GM15510 (cell line): ENCODE measurements around the gene BFSP1.

ENCODE experiments used
- POLR2A ChIP-seq: IDR thresholded peaks from 3 replicates; pipeline ENCODE4 v1.6.1; 2011; ENCODE audit warnings: borderline replicate concordance; ENCODE audit not compliant: insufficient read length; ENCODE audit errors: extremely low read depth

The BFSP1 gene

DNA sequence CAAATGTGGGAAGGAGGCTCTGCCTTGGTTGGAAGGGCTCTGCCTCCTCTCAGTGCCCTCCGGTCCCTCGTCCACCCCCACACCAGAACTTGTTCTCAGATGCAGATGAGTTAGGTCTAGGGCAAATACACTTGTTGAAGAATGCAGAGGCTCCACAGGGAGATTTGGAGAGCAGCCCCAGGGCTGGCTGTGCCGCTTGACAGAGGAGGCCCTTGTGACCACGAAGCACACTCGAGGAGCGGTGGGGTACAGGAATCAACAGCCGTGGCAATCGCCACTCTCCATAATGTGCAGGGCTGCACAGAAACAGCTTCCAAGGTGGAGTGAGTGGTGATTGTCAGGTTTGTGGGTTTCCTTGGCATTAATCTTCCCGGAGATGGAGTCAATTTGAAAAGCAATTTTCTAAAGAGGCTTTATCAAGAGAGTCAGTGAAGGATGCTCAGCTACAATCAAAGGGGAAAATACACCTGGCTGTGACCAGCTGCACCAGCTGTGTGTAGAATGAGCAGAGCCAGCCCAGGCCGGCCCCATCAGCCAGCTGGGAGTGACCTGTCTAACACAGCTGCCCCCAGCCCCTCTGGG lies 59.5 kb downstream of the BFSP1 start:
- TF ChIP-seq POLR2A, result no peak

DNA sequence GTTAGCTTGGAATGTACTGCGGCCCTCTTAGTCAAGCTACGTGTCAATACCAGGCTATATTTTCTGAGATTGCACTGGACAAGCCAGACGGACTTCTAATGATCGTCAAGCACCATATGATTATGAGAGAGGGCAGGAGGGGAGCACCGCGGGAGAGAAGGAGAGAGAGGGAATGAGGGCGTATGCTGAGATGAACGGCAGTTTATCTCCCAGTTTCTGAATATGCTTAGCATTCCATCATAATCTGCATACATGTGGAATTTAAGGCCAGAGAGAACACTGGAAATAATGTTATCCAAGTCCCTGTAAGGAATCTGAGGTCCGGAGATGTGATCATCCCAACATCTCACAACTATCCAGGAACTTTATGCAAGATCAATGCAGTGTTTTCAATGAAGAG lies 60.2 kb downstream of the BFSP1 start:
- no peak for TF ChIP-seq POLR2A

DNA sequence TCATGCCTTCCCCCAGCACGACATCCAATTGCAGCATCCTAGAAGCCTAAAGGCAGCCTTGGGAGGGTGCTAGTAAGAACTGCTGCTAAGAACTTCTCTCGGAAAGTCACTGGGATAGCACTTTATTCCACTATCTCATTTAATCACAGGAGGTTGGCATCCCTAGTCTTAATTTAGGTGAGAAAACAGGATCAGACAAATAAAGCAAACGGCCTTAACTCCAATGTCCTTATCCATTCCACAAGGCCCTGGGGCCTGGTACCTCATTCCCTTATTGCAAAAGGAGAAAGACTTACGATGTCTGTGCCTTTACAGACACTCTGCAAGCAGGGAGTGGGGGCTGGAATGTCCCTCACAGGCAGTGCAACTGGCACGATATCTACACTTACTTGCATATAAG lies 60.7 kb downstream of the BFSP1 start:
- no peak for TF ChIP-seq POLR2A

DNA sequence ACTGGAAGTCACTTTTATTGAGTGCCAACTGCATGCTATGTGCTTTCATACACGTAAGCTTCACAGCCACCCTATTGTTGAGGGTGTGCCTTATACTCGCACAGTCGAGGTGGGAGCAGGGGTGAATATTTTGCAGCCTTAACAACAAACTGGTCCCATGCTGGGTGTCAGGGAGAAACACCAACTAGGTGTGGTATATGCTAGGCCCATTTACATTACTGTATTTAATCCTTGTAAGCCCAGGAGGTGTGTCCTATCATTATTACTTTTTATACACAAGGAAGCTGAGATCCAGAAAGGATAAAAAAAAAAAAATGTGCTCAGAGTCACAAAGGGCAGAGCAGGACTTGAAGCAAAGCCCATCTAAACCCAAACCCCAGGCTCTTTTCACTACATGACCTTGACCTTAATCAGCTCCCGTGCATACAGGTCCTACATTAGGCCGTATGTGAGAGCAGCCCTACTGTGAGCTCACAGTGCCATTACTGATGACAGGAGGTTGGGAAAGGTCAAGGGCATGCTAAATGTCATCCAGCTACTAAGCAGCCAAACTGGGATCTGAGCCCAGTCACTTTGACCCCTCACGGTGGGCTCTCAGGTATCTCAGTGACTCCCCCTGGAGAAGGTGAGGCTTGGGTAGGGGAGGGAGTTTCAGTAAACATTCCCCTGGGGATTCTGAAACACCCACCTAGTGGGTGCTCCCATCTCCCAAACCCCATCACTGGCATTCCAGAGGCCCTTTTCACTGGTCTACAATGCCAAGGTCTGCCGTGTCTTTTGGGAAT lies 61.7 kb downstream of the BFSP1 start:
- TF ChIP-seq POLR2A, result no peak

DNA sequence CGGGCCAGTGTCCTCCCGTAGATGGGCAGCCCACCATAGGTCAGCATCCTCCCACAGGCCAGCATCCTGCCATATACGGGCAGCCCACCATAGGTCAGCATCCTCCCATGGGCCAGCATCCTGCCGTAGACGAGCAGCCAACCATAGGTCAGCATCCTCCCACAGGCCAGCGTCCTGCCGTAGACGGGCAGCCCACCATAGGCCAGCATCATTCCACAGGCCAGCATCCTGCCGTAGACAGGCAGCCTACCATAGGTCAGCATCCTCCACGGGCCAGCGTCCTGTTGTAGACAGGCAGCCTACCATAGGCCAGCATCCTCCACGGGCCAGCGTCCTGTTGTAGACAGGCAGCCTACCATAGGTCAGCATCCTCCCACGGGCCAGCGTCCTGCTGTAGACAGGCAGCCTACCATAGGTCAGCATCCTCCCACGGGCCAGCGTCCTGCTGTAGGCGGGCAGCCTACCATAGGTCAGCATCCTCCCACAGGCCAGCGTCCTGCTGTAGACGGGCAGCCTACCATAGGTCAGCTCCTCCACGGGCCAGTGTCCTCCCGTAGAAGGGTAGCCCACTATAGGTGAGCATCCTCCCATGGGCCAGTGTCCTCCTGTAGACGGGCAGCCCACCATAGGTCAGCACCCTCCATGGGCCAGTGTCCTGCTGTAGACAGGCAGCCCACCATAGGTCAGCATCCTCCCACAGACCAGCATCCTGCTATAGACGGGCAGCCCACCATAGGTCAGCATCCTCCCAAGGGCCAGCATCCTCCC lies 62.9 kb downstream of the BFSP1 start:
- no peak for TF ChIP-seq POLR2A

DNA sequence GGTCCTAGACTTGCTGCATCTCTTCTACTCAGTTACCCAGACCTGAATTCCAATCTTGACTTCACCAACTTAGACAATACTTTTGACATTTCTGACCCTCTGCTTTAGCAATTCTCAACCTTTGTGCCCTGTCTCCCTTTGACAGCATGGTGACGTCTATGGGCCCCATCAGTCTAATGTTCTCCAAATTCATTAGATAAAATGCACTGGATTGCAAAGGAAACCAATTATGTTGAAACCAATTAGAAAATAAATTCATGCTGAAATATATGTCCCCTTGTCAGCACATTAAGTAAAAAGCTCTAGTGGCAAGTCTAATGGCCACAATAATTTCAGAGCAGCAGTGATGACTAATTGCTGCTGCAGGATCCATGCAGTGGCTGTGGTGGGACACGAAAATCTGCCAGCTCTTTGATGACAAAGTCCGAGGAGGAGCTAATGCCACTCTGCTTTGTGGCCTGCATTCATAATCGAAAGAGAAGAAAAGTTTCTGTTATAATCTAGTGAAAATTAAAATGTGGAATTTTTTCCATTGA lies 64.0 kb downstream of the BFSP1 start:
- TF ChIP-seq POLR2A, result no peak

DNA sequence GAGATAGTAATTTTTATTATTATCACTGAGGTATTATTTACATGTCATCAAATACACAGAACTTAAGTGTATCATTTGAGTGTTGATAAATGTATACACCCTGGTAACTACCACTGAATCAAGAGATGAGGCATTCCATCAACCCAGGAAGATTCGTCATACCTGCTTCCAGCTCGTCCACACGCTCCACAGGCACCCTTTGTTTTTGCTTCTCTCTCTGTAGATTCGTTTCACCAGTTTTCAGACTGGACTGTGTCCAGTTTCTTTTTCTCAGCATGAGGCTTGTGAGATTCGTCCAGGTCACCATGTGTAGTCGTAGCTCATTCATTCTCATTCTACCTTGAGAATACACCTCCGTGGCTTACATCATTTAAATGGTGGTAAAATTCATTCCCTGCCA lies 64.5 kb downstream of the BFSP1 start:
- TF ChIP-seq POLR2A, result no peak

DNA sequence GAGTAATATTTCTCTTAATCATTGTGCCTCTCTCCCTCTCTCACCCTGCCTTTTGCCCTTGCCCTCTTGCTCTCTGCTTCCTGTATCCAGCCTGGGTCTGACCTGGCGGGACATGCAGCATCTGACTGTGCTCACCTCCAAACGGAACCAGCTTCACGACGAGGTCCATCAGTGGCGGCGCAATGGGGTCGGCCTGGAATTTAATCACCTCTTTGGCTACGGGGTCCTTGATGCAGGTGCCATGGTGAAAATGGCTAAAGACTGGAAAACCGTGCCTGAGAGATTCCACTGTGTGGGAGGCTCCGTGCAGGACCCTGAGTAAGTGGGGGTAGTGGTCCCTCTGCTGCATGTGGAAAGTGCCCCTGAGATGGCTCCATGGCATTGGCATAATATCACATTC lies 65.9 kb downstream of the BFSP1 start:
- TF ChIP-seq POLR2A, result no peak

DNA sequence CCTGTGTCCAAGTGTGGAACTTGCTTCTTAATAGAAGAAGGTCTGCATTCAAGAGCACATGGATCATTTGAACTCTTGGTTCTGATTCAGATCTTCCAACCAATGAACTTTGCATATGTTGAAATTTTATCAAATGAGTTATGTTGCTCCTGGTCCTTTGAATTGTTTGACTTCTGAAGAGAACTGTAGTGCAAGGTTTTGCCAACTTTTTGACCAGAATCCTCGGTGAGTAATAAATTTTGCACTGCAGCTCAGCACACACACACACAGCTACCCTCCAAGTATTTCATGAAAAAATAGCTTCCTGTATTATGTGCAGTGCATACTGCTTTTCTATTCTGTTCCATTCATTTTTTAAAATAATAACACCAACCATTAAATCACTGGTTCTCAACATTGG lies 67.5 kb downstream of the BFSP1 start:
- no peak for TF ChIP-seq POLR2A

DNA sequence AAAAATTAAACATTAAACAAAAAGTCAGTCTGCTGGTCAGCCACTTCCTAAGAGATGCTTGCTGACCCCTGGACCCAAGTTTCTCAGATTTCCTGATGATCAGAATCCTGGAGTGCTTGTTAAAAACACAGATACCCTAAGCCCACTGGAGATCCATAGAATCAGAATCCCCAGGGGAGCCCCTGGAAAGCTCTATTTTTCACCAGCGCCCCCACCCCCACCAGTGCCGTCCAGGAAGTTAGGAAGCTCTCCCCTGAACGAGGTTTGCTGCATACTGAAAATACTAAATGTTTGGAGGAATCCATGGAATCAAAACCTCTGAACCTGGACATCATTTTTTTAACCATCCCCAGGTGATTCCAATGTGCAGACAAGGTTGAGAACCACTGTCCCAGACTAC lies 69.2 kb downstream of the BFSP1 start:
- TF ChIP-seq POLR2A, result no peak

DNA sequence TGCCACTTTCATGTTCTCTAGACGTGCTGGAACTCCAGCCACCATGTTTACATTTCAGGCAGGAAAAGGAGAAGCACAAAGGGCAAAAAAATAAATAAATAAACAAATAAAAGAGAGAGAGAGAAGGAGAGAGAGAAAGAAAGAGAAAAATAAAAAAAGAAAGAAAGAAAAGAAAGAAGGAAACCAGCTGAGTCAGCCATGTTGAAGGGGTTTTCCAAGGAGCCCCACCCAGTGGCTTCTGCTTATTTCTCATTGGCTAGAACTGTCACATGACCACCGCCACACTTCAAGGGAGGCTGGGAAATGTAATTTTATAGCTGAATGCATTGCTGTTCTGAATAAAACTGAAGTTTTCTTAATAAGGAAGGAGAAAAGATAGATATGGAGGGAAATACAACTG lies 71.1 kb downstream of the BFSP1 start:
- no peak for TF ChIP-seq POLR2A

DNA sequence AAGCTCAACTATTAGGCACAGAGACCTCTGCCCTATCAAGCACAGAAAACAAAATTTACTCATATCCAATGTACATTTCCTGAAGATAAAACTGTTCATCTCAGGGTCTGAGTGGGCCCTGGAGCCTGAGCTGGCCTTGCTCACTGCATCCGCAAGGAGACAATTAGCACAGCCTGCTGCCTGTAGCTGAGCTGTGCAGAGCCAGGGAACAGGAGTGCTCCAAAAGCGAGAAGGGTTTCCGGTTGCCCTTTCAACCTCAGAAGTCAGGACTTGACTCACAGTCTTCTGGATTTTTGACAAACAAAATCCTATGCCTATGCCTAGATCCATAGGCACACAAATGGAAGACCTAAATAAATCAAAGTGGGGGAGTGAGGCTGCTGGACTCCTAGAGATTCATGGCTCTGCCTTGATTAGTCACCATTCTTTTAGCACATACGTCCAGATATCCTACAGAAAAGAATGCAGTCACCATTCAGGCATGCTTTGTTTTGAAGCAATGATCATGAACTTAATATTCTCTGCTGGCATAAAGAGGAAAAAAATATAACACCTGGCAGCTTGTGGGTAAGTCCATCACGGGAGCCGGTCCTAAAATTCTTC lies 73.5 kb downstream of the BFSP1 start:
- no peak for TF ChIP-seq POLR2A

DNA sequence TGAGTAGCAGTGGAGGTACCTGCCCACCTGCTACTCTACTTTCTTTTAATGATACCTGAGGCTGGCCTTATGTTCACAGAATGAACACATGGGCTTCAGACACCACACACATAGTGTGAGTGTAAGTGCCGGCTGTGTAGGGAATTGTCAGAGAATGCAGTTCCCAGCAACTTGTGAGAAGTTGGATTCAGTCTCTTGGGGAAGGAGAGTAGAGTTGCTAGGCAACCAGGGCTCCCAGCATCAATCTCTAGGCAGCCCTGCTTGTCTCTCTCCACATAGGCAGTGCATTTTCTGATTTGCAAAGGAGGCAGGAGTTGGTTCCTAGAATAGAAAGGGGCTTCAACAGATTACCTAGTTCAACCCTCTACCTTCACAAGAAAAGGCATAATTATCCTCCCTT lies 74.1 kb downstream of the BFSP1 start:
- TF ChIP-seq POLR2A, result no peak

DNA sequence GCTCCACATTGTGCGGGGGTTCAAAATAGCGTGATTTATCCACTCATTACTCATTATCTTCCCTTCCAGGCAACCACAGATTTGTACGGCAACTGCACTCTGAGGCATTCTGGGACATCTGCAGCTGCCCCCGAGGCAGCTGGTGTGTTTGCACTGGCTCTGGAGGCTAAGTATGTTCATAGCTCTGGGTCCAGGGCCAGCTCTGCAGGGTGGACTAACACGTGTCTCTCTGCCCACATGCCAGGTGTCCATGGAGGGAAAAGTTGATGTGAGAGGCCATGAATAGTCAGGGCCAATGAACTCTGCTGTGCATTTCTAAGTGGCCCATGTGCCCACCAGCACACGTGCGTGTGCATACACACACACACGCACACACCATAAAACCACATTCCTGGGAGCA lies 74.9 kb downstream of the BFSP1 start:
- no peak for TF ChIP-seq POLR2A

DNA sequence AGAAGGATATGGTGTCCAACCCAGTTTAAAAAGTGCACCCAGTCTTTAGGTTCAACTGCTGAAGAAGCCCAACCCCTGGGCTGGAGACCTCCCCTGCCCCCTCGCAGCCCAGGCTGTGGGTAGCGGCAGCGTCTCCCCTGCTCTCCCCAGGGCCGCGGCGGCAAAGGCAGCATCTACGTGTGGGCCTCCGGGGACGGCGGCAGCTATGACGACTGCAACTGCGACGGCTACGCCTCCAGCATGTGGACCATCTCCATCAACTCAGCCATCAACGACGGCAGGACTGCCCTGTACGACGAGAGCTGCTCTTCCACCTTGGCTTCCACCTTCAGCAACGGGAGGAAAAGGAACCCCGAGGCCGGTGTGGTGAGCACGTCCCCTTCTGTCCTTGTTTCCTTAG lies 77.6 kb downstream of the BFSP1 start:
- no peak for TF ChIP-seq POLR2A
